G401 (cell line): ENCODE results near the gene GNG7. TPM values are rescaled to one million over a fixed set of nuclear protein-coding genes. Genes with fewer than 3 reads are reported as not detected.
A peak's percentile ranks its signal among the peaks of the same experiment; 100 is the strongest.
"Not testable (repeated sequence)": the region's sequence is repeated elsewhere in the genome, so short reads cannot be mapped to it uniquely, and the experiment has no call there.

Experiments
- DNase-seq: peaks from one replicate; pipeline ENCODE4 v3.0.0-alpha.2; 2015; ENCODE audit warnings: low spot score
- in situ Hi-C: cut with HindIII; loops from 2 replicates; pipeline ENCODE4 v1.10.0; 2016; ENCODE audit warnings: low sequenced_read_pairs, mixed read lengths
- total RNA-seq: library from RNA; depleted of rRNA; stranded (reverse); fragments of >200 nt; shearing (Covaris generic); gene quantifications from 2 replicates; pipeline ENCODE4 v1.2.3, GENCODE V29; 2014

The GNG7 gene
- total RNA-seq, 1 experiment from 2014 or later = 9.2 TPM

DNA sequence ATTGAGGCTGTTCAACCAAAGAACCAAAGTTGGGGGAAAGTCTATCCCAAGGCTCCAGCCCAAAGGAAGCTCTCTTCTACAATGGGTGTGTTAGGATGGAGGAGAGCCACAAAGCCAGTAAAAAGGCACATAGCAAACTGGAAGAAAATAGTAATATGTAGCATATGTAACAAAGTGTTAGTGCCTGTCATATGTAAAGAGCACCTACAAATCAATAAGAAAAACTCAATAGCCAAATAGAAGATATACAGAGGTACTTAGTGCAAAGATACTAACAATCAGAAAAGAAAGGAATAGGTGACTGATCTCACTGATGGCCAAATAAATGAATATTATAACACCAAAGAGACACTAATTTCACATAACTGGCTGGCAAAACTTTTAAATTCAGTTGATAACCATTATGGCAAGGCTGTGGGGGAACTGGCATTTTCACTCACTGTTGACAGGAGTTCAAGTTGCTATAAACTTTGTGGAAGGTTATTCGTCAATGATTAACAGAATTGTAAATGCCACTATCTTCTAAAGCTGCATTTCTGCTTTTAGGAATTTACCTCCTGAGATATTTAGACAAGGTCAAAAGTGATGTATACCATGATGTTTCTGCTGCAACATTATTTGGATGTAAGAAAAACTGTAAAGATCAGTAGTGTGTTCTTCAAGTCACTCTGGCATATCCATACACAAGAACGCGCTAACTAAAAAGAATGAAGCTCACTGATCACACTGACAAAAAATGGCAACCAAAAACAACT, 110.8 kb downstream of the GNG7 start:
- in situ Hi-C loops = no loop called here
- DNase-seq = no peak

DNA sequence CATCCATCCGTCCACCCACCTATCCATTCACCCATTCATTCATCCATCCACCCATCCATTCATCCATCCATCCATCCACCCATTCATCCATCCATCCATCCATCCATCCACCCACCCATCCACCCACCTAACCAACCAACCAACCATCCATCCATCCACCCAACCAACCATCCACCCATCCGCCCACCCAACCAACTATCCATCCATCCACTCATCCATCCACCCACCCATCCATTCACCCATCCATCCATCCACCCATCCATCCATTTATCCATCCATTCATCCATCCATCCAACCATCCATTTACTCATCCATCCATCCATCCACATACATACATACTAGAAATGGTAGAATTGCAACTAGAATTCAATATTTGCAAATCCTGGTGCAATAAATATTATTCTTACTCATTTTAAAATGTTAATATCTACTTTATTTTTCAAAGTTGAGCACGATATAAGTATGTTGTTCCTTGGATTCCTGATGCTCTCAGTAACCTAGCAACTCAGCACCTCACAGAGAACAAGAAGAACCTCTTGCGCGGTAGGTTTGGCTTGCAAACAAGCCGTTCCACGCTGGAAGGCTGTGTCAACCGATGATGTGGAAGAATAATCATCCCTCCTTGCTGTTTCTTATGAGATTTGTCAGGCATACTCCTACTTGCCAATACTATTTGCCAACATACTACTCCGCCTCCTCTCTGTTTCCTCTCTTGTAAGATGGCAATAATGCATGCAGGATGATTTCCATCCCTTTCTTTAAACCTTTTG, 111.7 kb downstream of the GNG7 start:
- in situ Hi-C loops = no loop called here
- DNase-seq = no peak

DNA sequence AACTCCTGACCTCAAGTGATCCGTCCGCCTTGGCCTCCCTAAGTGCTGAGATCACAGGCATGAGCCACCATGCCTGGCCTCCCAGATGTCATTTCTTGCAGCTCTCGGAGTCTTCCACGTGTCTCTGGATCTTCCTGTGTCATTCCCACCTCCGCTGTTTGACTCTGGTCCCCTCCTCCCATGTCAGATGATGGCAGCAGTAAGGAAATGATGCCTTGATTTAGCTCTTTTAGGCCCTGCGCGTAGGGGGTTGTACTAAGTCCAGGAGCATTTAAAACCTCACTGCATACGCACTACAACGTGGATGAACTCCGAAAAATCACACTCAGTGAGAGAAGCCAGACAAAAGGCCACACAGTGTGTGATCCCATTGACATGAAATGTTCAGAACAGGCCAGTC, 113.1 kb downstream of the GNG7 start:
- in situ Hi-C loops = no loop called here
- DNase-seq = no peak

DNA sequence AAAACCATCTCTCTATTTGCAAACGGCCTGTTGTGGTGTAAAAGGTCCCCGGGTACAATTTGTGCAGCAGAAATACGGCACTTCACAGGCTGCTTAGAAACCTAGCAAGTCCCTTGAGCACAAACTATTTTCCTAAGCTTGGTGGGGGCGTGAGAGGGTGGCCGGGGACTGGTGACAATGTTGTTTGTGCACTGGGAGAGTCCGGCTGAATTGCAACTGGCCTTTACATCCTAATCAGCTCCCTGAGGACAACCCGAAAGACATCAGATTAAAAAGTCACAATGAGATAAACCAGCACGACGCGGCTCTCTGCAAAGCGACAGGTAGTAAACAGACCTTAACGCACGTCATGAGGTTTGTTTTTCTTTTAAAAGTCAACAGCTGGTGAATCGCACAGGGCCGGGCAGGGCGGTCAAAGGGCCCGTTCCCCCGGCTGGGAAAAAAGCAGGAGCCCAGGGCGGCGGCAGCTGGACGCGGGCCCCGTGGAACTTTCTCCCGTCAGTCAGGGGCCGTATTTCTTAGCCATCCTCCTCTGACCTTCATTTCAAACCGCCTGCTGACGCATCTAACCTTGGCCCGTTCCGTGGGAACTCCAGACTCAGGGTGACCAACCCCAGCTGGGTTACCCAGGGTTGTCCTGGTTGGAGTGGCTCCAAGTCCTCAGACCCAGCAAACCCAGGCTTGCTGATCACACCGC, 114.3 kb downstream of the GNG7 start:
- in situ Hi-C loops = no loop called here
- peak; percentile 36 for DNase-seq

DNA sequence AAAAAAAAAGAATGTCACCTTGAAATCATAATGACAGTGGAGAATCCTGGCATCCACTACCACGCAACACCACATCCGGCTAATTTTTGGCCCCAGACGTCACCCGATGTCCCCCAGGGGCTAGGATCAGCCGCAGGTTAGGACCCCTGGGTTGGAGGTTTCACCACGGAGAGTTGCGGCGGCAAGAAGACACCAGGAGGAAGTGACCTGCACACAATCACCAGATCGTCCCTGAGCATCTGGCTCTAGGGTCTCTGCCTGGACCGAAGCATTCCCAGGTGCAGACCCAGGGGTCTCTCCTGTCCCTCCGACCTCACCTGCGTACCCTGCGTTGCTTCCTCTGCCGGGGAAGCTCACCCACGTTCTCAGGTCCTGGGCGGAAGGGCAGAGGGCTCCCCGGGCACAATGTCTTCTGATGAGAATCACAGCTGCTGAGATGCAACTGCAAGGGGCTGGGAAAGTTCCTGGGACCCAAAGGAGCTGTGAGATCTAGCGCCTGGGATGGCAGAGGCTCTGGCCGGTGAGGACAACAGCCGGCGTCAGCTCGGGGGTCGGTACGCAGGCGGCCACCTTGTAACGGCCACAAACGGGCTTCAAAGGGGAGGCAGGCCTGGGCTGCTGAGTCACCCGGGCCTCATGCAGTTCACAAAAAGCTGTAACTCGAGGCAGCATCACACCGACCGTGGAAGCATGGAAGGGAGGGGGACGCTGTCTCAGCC, 115.3 kb downstream of the GNG7 start:
- no peak for DNase-seq
- in situ Hi-C loops = no loop called here

DNA sequence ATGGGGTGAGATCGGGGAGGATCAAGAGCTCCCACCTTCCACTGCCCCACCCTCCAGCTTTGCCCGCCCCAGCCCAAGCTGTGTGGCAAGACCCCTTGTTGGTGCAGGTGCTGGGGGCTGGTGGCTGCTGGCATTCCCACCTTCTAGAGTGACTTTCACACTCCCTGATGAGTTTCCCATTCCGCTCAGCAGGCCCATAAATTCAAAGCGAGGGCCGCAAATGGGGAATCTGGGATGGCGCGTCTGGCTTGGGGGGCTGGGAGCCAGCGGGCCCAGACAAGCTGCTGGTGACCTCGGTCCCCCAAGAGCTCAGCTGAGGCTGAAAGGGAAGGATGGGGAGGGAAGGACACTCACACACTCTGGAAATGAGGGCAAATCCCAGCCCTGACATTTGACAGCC, 116.3 kb downstream of the GNG7 start:
- no peak for DNase-seq
- in situ Hi-C loops = no loop called here

DNA sequence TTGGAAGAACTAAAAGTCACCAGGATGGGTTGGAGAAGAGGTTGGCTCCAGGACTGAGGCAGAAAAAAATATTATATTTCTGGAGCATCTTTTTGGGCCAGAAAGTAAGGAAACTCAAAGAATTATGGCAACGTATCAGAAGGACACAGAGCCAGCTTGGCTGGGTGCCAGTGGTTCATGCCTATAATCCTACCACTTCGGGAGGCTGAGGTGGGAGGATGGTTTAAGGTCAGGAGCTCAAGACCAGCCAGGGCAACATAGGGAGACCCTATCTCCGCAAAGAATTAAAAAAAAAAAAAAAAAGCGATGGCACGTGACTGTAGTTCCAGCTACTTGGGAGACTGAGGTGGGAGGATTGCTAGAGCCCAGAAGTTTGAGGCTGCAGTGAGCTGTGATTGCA, 118.5 kb downstream of the GNG7 start:
- in situ Hi-C loops = no loop called here
- DNase-seq = no peak

DNA sequence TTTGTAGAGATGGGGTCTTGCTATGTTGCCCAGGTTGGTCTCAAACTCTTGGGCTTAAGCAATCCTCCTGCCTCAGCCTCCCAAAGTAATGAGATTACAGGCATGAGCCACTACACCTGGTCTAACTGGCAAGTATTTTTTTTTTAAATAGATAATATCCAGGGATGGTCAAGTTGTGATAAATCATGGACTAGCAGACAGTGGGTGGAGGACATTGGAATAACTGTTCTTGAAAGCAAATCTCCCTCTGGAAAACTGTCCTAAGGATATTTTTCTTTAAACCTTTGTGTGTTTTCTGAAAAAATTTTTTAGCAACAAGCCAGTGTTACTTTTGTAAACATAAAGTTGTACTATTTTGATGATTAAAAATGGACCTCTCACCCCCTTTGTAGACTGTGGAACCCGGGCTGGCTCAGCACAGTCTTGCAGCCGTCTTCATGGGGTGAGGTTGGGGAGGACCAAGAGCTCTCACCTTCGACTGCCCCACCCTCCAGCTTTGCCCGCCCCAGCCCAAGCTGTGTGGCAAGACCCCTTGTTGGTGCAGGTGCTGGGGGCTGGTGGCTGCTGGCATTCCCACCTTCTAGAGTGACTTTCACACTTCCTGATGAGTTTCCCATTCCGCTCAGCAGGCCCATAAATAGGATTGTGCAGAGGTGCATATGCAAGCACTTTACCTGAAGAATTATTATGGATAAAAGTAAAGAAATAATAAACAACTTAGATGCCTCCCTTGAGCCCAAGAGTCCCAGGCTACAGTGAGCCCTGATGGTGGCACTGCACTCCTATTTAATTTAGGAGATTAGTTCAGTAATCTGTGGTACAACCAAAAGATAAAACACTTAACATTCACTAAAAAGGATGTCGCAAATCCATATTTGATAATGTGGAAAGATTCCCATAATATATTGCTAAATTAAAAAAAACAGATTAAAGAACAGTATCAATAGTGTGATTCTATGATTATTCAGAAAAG, 119.2 kb downstream of the GNG7 start:
- in situ Hi-C loops = no loop called here

DNA sequence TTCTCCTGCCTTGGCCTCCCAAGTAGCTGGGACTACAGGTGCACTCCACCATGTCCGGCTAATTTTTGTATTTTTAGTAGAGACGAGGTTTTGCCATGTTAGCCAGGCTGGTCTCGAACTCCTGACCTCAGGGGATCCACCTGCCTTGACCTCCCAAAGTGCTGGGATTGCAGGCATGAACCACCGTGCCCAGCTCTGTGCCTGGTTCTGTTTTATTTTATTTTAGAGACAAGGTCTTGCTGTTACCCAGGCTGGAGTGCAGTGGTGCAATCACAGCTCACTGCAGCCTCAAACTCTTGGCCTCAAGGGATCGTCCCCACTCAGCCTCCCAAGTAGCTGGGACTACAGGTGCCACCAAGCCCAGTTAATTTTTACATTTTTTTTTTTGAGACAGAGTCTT, 122.1 kb downstream of the GNG7 start:
- in situ Hi-C loops, DNase-seq: not testable (repeated sequence)

More for the DNA sequence above, 119.2 kb downstream of the GNG7 start:
- no peak for DNase-seq

DNA sequence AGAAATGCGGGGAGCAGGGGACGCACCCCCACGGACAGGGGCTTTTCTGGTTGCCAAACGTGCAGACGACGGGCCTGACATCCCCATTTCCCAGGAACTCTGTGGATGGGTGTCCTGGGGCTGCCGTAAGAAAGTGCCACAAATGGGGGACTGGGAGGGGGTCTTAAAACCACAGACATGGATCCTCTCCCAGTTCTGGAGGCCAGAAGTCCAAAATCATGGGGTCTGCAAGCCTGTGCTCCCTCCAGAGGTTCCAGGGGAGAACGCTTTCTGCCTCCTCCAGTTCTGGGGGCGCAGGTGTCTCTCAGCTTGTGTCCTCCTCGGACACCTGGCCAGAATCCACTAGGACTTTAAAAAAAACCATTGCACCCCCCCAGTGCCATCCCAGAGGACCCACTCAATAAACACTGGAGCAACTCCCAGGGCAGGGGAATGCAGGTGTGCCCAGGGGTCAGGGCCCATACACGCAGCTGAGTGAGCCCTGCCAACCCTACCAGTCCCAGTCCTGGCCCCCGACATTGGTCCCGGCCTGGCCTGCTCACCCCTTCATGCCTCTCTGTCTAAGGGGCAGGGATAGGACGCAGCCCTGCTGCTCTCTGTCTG, 122.7 kb downstream of the GNG7 start:
- in situ Hi-C loops = no loop called here
- no peak for DNase-seq

DNA sequence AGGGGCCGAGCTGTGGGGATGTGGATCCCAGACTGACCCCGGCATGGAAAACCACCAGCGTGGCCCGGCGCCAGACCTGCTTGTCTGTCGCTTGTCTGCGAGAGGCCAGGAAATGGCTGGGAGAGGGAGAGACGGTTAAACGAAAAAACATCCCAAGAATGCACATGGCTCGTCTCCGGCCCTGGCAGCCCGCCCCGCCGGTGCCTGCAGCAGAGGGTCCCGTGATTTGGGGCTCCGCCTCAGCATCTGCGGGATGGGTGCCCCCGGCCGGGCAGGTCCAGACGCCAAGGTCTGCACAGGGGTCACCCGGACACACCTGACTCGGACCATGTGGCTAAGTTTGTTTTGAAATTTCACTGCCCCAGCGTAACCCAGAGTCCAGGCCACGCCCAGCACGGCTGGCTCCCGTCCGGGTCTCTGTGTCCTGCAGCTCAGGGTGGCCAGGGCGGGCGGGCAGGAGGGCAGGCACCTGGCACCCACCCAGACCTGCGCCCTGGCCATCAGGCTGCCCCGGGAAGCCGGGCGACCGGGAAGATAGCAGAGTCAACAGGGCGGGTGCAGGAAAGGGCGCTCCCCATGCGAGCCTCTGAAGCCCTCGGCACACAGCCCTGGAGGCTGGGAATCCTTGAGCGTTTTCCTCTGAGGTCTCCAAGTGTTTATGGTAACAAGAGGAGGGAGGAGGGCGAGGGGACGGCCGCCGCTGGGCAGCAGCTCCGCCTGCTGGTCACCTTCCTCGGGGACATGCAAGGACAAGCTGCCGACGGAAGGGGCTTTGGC, 123.4 kb downstream of the GNG7 start:
- in situ Hi-C loops = no loop called here
- peak; percentile 87 for DNase-seq

DNA sequence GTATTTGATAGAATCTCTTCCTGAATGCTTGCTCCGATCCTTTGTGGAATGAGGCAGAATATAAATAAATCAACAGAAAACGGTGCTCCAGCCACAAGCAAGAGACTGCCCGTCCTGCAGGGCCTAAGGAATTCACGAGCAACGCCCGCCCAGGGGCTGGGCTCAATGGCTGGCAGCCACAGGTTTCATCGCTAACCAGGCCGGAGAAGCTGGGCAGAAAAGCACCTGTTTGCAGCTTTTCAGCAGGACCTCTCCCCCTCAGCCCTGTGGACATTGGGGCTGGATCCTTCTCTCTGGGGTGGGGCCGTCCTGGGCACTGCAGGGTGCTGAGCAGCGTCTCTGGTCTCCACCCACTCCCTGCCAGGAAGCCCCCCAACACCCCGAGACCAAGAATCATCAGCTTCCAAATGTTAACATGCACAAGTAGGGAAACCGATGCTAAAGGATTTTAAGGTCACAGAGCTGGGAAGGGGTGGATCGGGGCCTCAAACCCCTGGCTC, 124.1 kb downstream of the GNG7 start:
- in situ Hi-C loops = no loop called here
- peak; percentile 51 for DNase-seq

DNA sequence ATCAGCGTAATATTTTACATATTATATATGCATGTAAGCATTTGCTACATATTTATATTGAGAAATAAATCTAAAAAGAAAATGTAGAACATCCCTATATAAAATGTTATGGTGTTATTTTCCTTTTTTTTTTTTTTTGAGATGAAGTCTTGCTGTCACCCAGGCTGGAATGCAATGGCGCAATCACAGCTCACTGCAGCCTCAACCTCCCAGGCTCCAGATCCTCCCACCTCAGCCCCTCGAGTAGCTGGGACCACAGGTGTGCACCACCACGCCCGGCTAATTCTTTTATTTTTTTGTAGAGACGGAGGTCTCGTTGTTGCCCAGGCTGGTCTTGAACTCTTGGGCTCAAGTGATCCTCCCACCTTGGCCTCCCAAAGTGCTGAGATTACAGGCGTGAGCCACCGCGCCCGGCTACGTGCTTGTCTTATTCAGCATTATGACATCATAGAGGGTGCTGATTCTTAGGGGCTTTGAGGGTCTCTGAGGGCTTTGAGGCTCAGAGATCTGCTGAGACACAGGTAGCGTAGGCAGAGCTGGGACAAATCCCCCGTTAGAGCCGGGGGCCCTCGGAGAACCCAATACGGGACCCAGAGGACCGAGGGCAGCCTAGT, 124.7 kb downstream of the GNG7 start:
- in situ Hi-C loops = no loop called here
- no peak for DNase-seq

DNA sequence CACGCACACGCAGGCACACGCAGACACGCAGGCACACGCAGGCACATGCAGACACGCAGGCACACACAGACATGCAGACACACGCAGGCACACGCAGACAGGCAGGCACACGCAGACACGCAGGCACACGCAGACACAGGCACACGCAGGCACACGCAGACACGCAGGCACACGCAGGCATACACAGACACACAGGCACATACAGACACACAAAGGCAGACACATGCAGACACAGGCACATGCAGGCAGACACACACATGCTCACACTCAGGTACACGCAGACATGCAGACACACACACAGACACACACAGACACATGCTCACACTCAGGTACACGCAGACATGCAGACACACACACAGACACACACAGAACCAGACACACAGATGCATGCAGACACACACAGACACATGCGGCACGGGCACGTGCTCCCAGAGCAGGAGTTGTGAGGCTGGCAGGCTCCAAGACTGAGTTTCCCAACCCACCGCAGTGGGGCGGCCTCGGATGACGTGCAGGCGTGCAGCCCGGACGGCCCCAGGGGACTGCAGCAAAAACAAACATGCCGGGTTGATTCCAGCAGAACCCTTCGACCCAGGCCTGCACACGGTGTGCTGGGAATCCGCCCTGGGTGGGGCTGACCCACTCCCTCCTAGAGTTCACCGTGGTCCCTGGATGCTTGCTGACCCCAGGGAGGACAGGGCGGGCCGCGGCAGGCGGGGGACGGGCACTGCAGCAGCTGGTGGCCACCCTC, 126.6 kb downstream of the GNG7 start:
- no peak for DNase-seq
- in situ Hi-C loops = no loop called here

DNA sequence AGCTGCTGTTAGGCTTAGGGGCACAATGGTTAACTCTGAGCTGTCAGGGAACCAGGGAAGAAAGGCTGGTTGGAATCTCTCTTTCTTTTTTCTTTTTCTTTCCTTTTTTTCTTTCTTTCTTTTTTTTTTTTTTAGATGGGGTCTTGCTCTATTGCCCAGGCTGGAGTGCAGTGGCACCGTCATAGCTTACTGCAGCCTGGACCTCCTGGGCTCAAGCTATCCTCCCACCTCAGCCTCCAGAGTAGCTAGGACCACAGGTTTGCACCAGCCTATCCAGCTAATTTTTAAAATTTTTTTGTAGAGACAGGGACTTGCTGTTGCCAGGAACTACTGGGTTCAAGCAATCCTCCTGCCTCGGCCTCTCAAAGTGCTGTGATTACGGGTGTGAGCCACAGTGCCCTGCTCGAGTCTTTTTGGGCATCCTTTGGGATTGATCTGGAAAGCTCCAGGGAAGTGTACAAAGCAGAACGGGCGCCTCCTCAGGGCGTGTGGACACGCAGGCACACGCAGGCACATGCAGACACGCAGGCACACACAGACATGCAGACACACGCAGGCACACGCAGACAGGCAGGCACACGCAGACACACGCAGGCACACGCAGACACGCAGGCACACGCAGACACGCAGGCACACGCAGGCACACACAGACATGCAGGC, 127.4 kb downstream of the GNG7 start:
- in situ Hi-C loops = no loop called here
- DNase-seq = no peak

DNA sequence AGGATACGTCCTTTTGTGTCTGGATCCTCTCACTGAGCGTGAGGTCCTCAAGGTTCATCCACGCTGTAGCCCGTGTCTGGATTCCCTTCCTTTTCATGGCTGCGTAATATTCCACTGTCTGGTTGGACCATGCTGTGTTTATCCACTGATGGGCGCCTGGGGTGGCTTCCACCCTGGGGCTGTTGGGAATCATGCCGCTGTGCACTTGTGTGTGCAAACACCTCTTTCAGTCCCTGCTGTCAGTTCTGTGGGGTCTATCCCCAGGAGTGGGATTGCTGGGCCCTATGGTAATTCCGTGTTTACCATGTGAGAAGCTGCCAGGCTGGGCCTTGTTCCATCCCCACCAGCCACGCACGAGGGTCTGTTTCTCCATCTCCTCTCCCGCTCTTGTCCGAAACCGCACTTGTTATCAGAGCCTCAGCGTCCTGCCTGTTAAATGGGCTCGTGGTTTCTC, 128.0 kb downstream of the GNG7 start:
- no peak for DNase-seq
- in situ Hi-C loops = no loop called here
